HG03159 (cell line): ENCODE results near the gene HIVEP2.

Experiments used
- ATAC-seq: cut with Tn5 transposase; IDR thresholded peaks from one replicate; pipeline ENCODE4 v1.9.1; 2021; ENCODE audit warnings: mild to moderate bottlenecking, moderate library complexity; ENCODE audit not compliant: unreplicated experiment

The HIVEP2 gene

DNA sequence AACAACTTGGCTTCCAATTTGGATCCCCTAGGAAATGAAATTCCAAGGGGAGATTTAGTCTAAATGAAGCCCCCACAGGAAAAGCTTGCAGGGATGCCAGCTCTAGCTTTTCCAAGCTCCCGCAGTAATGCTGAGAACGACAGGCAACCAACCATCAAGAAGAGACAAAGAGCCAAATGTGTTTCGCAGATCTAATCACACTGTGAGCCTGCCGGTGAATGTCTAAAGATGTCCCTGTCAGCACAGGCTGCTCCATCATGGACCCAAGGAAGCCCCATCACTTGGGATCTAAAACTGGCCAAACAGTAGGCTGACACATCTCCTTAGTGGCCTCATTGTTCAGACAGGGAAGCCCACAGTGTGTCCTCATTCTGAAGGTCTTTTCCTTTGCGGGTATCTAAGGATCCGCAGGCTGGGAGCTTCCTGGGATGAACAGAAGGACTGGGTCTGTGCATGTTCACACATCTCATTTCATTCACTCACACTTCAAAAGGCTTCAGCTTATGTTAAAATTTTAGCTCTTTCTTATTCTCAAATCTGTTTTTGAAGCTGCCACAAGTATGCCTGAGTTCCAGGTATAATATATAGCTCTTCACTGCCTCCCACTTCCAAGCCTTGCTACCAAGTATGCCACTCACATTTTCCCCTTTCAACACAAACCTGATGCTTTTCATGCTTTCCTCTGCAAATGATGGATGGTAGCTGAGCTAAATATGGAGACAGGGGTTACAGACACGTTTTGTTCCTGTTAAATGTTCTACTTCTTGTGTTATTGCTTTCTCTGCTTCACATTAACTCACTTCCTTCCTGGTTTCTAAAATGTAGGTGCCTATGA, 229.8 kb downstream of the HIVEP2 start:
- ATAC-seq: no peak

DNA sequence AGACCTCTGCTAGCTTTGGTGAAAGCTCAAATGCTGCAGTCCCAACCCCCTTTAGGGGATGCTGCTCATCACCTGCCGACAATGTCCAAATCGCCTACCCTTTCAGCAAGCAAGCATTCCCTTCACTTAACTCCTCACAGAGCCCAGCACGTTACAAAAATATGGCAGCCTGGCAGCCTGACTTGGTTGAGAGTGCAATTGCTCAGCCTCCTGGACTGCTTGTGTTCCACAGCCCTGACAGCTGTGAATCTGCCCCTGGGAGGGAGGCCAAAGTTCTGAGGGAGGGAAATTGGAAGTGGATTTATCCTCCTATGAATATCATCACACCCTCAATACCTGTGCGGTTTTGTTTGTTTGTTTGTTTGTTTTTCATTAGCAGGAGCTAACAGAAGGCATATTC, 231.0 kb downstream of the HIVEP2 start:
- ATAC-seq: no peak

DNA sequence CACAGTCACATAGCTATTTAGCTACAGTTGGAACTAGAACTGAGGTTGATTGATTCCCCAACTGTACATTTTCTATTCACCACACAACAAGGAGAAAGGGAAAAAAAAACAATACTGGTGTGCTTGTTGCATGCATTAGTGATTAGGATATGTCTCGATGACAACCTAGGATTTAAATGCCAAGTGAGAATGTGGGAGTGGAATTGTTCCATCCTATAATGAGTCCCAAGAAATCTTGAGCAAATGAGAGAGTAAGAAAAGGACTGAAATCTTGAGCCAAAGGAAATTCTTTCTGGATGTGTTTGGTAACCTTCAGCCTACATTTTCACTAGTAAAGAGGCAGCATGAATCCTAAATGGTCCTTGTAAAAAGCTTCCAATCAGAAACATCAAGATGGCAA, 232.7 kb downstream of the HIVEP2 start:
- no peak for ATAC-seq

DNA sequence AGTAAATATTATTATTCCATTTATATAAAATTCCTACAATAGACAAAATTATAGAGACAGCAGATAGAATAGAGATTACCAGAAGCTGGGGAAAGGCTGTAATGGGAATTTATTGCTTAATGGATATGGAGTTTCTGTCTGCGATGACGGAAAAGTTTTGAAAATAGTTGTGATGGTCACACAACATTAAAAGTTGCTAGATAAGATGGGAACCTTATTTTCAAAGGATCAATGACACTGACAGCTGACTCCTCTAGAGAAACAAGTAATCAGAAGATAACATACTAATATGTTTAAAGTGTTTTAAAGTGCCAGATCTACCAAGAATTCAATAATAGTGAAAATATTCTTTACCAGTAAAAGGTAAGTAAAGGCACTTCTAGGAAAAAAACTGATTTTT, 236.3 kb downstream of the HIVEP2 start:
- no peak for ATAC-seq

DNA sequence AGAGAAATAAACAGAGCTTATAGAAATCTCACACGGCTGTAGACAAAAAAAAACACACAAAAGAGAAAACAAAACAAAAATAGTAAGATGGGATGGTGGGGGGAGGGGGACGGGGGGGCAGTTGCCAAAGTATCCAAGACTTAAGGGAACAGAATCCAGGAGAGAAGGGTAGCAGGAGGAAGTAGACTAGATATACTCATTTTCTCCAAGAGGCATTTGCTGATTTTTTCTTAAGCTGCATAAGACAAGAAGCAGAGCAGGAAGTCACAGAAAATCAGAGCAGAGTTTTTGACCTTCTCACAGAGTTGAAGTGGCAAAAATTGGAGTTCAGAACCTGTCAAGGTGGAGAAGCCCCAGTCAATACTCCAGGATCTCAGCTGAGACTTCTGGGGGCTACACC, 237.7 kb downstream of the HIVEP2 start:
- no peak for ATAC-seq

DNA sequence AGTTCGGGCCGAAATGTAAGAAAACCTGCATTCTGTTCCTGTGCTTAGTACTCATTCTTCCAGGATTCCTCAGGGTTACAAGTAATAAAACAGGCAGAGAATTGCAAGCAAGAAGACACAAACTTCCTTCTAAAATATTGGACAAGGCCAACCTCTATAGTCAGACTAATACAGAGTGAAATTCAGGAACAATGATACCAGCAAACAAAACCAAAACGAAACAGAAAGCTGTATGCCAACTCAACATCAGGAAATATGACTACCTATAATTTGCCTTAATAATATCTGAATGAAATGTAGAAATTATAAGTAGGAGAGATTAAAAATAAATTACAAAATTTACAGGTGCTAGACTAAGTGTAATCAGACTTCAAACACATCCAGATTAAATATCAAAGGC, 238.8 kb downstream of the HIVEP2 start:
- no peak for ATAC-seq

DNA sequence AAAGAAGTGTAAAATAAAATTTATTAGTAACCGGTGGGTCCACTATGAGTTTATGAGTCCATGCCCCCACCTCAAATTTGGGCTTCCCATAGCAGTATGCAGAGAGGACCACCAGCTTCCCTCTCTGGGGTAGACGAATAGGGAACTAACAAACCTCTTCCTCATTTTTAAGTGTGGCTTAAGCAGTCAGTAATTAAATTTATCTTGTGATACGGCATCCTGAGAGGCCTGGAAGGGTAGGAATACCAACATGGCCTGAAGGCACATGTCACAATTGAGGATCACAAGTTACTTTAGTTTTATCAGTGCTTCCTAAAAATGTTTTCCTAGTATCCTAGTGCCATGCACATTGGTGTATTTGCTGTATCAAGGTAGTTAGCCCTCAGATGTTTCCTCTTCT, 239.9 kb downstream of the HIVEP2 start:
- ATAC-seq: no peak

DNA sequence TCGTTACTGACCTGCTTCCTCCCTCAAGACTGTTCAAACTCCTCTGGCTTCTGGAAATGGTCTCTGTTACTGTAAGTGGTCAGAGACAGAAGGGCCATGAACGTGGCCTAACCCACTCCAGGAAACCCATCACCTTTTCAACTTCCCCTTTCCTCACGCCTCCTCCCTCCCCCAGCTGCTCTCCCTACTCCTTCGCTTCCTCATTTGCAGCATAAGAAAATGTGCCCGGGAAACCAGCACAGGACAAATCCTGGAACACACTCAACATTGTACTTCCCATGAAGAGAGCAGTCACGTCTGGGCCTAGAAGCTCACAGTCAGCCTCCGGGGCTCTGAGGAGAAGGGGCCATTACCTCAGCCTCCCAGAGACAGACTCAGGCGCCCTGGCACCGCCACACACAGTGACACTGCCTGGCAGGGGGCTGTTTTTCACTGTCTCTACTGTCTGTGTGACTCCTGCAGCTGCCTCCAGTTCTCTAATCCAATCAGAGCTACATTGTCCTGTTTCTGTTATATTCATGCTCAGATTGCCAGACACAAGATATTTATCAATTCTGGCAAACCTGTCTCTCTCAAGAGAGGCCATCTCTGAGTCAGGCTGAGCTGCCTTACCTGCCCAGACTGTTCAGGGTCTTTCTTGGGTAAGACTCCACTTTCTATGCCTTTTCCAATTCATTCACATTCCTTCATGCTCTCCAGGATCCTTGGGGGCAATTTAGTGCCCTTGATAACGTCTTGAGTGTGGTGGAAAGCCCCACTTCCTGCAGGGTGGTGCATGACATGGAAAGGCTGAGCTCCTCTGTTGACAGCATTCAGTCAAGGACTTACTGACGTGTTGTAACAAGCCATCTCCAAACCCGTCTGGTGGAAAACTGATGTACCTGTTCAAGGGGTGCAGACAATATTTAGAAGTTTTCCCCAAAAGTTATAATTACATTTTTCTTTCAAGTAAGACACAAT, 242.2 kb downstream of the HIVEP2 start:
- ATAC-seq: no peak
